Neural cell (in vitro differentiated cells): Measurements from ENCODE around the gene MEIS3. TPM values are rescaled to one million over a fixed set of nuclear protein-coding genes. Genes with fewer than 3 reads are reported as not detected.

Experiments
- polyA plus RNA-seq: library from polyadenylated mRNA; depleted of rRNA; stranded (reverse); fragments of >200 nt; gene quantifications from 2 replicates; pipeline ENCODE4 v1.2.3, GENCODE V29; 2014

MEIS3 gene
- polyA plus RNA-seq, 1 donor from 2014 or later = 379 TPM

Other genes starting within 250 kb of the MEIS3 start
- gene BBC3, start 188.3 kb downstream of the MEIS3 start, polyA plus RNA-seq = 15.6 and 20.1 TPM in 2 replicates
- 2.1 and 5.3 TPM in 2 replicates for gene CCDC9, start 163.0 kb downstream of the MEIS3 start, polyA plus RNA-seq
- gene INAFM1, start 144.6 kb downstream of the MEIS3 start, polyA plus RNA-seq = 6.6 and 11.5 TPM in 2 replicates
- gene C5AR1, start 109.7 kb downstream of the MEIS3 start, polyA plus RNA-seq = not detected in 2 replicates
- gene C5AR2, start 87.4 kb downstream of the MEIS3 start, polyA plus RNA-seq = not detected in 2 replicates
- gene DHX34, start 70.2 kb downstream of the MEIS3 start, polyA plus RNA-seq = 11.7 and 14.8 TPM in 2 replicates
- gene SLC8A2, start 52.4 kb upstream of the MEIS3 start, polyA plus RNA-seq = 14.1 and 18.3 TPM in 2 replicates
- 23.8 and 30.8 TPM in 2 replicates for gene KPTN, start 64.7 kb upstream of the MEIS3 start, polyA plus RNA-seq
- 94.5 and 100 TPM in 2 replicates for gene NAPA, start 95.5 kb upstream of the MEIS3 start, polyA plus RNA-seq
- not detected in 2 replicates for gene ZNF541, start 153.6 kb upstream of the MEIS3 start, polyA plus RNA-seq
- 0.11 and 3.4 TPM in 2 replicates for gene BICRA, start 189.6 kb upstream of the MEIS3 start, polyA plus RNA-seq